Small intestine (tissue), 4 donors: ENCODE measurements around the gene P2RX5. TPM values are rescaled to one million over a fixed set of nuclear protein-coding genes. Genes with fewer than 3 reads are reported as not detected.

Experiments
- polyA plus RNA-seq, 4 donors: library from polyadenylated mRNA; stranded (reverse) in 3 of 4; unstranded in 1 of 4; fragments of 200-250 nt in 3 of 4; fragments of 120-200 nt in 1 of 4; gene quantifications; one replicate each; pipeline versions ENCODE4 v1.2.1 to v1.2.3, GENCODE V29; 2013
- donor health status: healthy with polysubstance abuse.
- donor health status: Bipolar disorder and iron deficiency.
- donor health status: healthy.

Gene P2RX5
- polyA plus RNA-seq, 4 donors, result 0.67 to 5.6 (median 1.9) TPM

Other genes with a start within 250 kb of the P2RX5 start
- gene SPATA22, start 224.3 kb downstream of the P2RX5 start, polyA plus RNA-seq, result under 1 TPM in 1 of 4 donors, not detected in 3; 0.12 TPM
- gene ASPA, start 220.2 kb downstream of the P2RX5 start, polyA plus RNA-seq, result 1 to 10 TPM; 1.9 to 8.1 (median 3.8) TPM
- 10 to 100 TPM in 1 of 4 donors, 1 to 10 TPM in 3; 1.1 to 20.1 (median 7.4) TPM for gene TRPV3, start 138.3 kb downstream of the P2RX5 start, polyA plus RNA-seq
- gene TRPV1, start 86.7 kb downstream of the P2RX5 start, polyA plus RNA-seq, result 10 to 100 TPM in 3 of 4 donors, 1 to 10 TPM in 1; 4.4 to 20.8 (median 13.0) TPM
- 10 to 100 TPM; 12.7 to 21.9 (median 18.1) TPM for gene SHPK, start 59.9 kb downstream of the P2RX5 start, polyA plus RNA-seq
- 10 to 100 TPM in 1 of 4 donors, 1 to 10 TPM in 3; 5.4 to 19.7 (median 7.0) TPM for gene CTNS, start 59.4 kb downstream of the P2RX5 start, polyA plus RNA-seq
- 100 to 1,000 TPM; 102 to 442 (median 235) TPM for gene TAX1BP3, start 27.6 kb downstream of the P2RX5 start, polyA plus RNA-seq
- gene EMC6, start 27.3 kb downstream of the P2RX5 start, polyA plus RNA-seq, result 10 to 100 TPM; 40.0 to 85.4 (median 71.9) TPM
- gene HASPIN, start 27.7 kb upstream of the P2RX5 start, polyA plus RNA-seq, result 1 to 10 TPM in 2 of 4 donors, not detected in 2; 2.6 to 3.6 TPM
- 10 to 100 TPM; 39.4 to 57.8 (median 45.1) TPM for gene ITGAE, start 105.0 kb upstream of the P2RX5 start, polyA plus RNA-seq
- 10 to 100 TPM; 14.9 to 64.3 (median 21.2) TPM for gene NCBP3, start 150.1 kb upstream of the P2RX5 start, polyA plus RNA-seq
- 10 to 100 TPM in 1 of 4 donors, 1 to 10 TPM in 2, under 1 TPM in 1; 0.22 to 11.2 (median 3.2) TPM for gene CAMKK1, start 196.9 kb upstream of the P2RX5 start, polyA plus RNA-seq
- gene P2RX1, start 220.3 kb upstream of the P2RX5 start, polyA plus RNA-seq, result 10 to 100 TPM in 1 of 4 donors, 1 to 10 TPM in 2, not detected in 1; 2.2 to 53.4 (median 3.2) TPM